ENCODE measurements around the gene ADAM12.
"Not testable (repeated sequence)": the region's sequence is repeated elsewhere in the genome, so short reads cannot be mapped to it uniquely, and the experiment has no call there.

ADAM12 gene

DNA sequence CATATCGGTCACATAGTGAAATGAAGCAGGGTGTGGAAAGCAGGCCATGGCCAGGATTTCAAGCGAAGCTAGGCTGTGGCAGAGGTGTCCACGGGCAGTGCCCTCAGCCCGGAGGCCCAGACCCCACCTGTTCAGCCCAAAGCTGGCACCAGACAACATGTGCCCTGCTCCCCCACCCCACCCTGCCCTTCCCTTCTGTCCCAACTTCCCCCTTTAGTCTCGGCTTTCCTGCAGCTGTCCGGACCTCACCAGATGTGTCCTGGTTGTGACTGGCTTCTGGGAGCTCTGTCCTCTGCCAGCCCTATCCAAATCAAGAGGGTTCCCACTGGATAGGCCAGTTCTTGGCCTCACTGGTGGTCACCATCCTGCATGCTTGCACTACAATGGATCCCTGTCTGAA, 37.3 kb downstream of the ADAM12 start:
- TF ChIP-seq, protein P1, sequence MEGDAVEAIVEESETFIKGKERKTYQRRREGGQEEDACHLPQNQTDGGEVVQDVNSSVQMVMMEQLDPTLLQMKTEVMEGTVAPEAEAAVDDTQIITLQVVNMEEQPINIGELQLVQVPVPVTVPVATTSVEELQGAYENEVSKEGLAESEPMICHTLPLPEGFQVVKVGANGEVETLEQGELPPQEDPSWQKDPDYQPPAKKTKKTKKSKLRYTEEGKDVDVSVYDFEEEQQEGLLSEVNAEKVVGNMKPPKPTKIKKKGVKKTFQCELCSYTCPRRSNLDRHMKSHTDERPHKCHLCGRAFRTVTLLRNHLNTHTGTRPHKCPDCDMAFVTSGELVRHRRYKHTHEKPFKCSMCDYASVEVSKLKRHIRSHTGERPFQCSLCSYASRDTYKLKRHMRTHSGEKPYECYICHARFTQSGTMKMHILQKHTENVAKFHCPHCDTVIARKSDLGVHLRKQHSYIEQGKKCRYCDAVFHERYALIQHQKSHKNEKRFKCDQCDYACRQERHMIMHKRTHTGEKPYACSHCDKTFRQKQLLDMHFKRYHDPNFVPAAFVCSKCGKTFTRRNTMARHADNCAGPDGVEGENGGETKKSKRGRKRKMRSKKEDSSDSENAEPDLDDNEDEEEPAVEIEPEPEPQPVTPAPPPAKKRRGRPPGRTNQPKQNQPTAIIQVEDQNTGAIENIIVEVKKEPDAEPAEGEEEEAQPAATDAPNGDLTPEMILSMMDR (IDR thresholded peaks at IDR 0.05; ENCODE audit: low read depth, low read length), result no peak

DNA sequence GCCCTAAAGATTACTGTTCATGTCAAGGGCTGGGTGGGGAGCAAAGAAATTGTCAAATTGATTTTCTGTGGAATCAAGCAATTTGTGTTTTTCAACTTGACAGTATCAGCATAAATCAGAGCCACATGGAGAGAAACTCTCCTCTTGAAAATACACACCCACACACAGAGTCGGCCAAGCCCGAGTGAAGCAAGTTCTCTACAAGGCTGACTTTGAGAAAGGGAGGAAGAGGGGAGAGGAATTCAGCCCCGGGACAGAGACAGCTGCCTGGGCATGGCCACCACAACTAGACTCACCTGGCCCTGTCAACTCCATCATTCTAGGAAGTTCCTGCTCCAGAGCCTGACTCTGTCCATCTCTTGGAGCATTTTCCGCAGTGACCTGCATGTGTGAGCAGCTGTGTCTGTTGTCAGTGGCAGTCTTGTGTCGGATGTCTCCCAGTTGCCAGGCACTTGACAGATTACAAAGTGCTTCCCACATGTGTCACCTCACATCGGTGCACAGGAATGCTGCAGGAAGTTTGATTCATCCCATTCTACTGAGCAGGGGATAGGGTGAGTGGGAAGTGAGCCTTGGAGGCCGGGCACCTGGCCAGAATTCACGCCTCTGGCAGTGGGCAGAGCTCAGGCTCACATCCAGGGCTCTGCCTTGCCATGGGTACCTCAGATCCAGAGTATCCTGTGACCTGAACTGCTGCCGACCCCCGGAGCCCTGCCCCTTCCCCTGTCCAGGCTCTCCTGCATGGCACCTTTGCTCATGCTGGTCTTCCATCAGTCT, 37.9 kb downstream of the ADAM12 start:
- TF ChIP-seq, protein P1 (IDR thresholded peaks at IDR 0.05; ENCODE audit: low read depth, low read length), result no peak
- H3K4me3 ChIP-seq (ENCODE audit: low read depth, low read length), result no peak overlapping the region

More for the DNA sequence above, 37.3 kb downstream of the ADAM12 start:
- H3K4me3 ChIP-seq (ENCODE audit: low read depth, low read length), result no peak overlapping the region

DNA sequence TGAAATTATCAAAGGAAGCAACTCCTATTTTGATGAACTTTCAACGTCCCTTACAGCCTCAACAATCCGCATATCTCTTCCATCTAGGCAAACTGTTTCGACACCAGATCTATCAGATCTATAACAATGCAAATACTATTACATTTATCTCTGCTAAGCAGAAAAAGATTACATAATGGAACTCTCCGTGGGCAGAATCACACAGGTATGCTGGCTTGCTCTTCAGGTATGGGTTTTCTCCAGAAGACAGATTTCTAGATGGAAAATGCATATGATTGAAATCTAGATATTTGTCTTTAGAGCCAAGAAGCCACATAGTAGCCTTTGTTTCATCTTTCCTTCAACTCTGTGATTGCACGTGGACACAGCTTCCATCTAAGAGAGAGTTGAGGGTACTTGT, 38.6 kb downstream of the ADAM12 start:
- H3K4me3 ChIP-seq (ENCODE audit: low read depth, low read length), result no peak overlapping the region

DNA sequence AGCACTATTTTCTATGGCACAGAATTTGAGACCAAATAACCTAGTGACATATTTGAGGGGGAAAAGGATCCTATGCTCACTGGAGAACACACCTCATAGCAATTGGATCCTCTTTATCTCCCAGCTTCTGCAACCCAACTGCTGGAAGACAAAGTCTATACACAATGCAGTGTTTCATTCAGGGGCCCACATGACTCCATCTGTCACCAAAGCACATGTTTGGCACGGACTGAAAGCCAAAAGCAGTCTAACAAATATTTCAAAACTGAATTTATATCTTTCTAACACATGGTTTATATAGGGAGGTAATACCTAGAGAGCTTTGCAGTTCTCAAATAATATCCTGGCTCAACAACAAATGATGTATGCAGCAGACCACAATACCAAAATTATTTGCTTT, 39.2 kb downstream of the ADAM12 start:
- H3K4me3 ChIP-seq (ENCODE audit: low read depth, low read length), result no peak overlapping the region
- TF ChIP-seq, protein P1 (IDR thresholded peaks at IDR 0.05; ENCODE audit: low read depth, low read length), result no peak

More for the DNA sequence above, 38.6 kb downstream of the ADAM12 start:
- TF ChIP-seq, protein P1 (IDR thresholded peaks at IDR 0.05; ENCODE audit: low read depth, low read length), result no peak

DNA sequence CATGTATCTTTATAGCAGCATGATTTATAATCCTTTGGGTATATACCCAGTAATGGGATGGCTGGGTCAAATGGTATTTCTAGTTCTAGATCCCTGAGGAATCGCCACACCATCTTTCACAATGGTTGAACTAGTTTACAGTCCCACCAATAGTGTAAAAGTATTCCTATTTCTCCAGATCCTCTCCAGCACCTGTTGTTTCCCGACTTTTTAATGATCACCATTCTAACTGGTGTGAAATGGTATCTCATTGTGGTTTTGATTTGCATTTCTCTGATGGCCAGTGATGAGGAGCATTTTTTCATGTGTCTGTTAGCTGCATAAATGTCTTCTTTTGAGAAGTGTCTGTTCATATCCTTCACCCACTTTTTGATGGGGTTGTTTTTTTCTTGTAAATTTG, 44.8 kb downstream of the ADAM12 start:
- not testable (repeated sequence) for H3K4me3 ChIP-seq (ENCODE audit: low read depth, low read length)

DNA sequence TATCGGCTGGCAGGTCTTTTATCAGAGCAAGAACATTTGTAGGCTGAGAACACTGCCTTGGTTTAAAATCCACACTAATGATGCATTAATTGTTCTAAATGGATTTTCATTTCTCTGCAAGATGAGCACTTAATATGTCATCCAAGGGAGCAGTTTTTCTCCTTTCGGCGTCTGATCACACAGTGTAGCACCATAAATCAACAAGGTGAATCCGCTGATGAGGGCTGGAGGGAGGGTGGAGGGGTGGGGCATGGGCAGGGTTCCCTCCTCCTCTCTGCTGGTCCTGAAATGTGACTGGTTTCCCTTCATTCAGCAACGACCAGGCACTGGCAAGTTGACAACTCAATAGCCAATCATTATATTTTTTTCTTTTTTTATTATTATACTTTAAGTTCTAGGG, 45.6 kb downstream of the ADAM12 start:
- TF ChIP-seq, protein P1 (IDR thresholded peaks at IDR 0.05; ENCODE audit: low read depth, low read length), result no peak
- no peak overlapping the region for H3K4me3 ChIP-seq (ENCODE audit: low read depth, low read length)

DNA sequence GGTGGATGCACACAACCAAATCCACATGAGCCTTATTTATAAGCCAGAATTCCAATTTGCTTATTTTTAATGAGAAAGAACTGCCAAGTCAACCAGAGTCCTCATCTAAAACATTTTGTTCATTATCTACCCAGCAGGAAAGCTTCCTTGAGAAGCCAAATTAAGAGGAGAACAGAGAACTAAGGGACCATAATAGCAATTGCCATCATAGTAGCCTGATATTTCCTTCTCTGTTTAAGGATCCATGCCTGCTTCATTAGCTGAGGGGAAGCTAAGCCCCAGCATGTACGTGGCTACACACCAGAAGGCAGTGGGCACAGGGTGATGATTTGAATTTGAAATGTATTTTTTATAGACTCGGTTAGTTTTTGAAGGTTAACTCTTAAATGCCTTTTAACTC, 46.8 kb downstream of the ADAM12 start:
- H3K4me3 ChIP-seq (ENCODE audit: low read depth, low read length), result no peak overlapping the region
- TF ChIP-seq, protein P1 (IDR thresholded peaks at IDR 0.05; ENCODE audit: low read depth, low read length), result no peak
